ENCODE results near the gene ANK3.

DNA sequence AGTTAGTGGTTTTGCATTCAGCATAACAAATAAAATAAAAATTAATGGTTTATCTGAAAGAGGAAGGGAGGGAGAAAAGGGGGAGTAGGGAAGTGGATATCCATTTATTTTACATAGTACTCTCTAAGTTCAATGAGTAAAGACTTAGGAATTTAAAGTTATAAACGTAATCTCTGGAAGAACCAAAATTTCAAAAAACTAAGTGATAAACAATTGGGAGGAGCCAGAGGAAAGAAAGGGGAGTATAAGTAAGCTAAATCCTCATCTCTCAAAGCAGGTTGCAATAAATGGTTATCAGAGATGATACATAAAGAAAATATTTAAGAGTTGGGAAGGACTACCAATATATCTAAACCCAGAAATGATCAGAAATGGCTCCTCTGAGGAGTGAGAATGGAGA, 46.4 kb downstream of the ANK3 start:
- TF ChIP-seq EZH2 (IDR thresholded peaks at IDR 0.05; ENCODE audit: insufficient read depth, poor library complexity, severe bottlenecking), result no peak
- TF ChIP-seq EZH2phosphoT487 (IDR thresholded peaks at IDR 0.05; ENCODE audit: insufficient read depth, low read depth), result no peak
